Activated CD4-positive, alpha-beta T cell treated with anti-CD3 and anti-CD28 coated beads for 36 hours (primary cell): ENCODE results near the gene NTN5. TPM values are rescaled to one million over a fixed set of nuclear protein-coding genes. Genes with fewer than 3 reads are reported as not detected.

ENCODE experiments used
- ATAC-seq: fragments of 200-7000 bp; cut with Tn5 transposase; one replicate; pipeline ENCODE4 v1.10.0; 2021; ENCODE audit warnings: mild to moderate bottlenecking, moderate library complexity
- CTCF ChIA-PET: fragments of 350-600 bp; sonication (Branson Sonifier 250); formaldehyde crosslinking; loops from one replicate; lab custom pipeline; 2021; ENCODE audit warnings: antibody characterized with exemption; lab: Charles Lee
- POLR2A ChIA-PET: fragments of 350-600 bp; sonication (Branson Sonifier 250); formaldehyde crosslinking; loops from one replicate; lab custom pipeline; 2021; ENCODE audit warnings: antibody characterized with exemption, inconsistent platforms; lab: Charles Lee
- DNase-seq: peaks from one replicate; pipeline ENCODE4 v3.0.0-alpha.2; 2020
- H3K27ac Mint-ChIP-seq: one replicate; pipeline ENCODE4 v1.8.0; 2021; ENCODE audit warnings: mixed read lengths
- H3K27me3 Mint-ChIP-seq: one replicate; pipeline ENCODE4 v1.8.0; 2021; ENCODE audit warnings: mixed read lengths
- H3K36me3 Mint-ChIP-seq: one replicate; pipeline ENCODE4 v1.8.0; 2021; ENCODE audit warnings: low read depth, mixed read lengths
- H3K4me1 Mint-ChIP-seq: one replicate; pipeline ENCODE4 v1.8.0; 2021; ENCODE audit warnings: mixed read lengths
- H3K4me3 Mint-ChIP-seq: one replicate; pipeline ENCODE4 v1.8.0; 2021; ENCODE audit warnings: mild to moderate bottlenecking, moderate library complexity, mixed read lengths
- H3K9me3 Mint-ChIP-seq: one replicate; pipeline ENCODE4 v1.8.0; 2021; ENCODE audit warnings: low read depth, mixed read lengths
- intact Hi-C, 2 experiments: fragments of 100-400 bp; cut with DNase I in 1 of 2; cut with micrococcal nuclease in 1 of 2; formaldehyde crosslinking; loops; one replicate each; pipeline versions ENCODE4 v1.14.2 to v1.15.1; 2022 to 2024; cut with DNase I, micrococcal nuclease
- total RNA-seq, 2 experiments: library from RNA; stranded (reverse); gene quantifications; one replicate each; pipeline ENCODE4 v1.2.3, GENCODE V29; 2021

The NTN5 gene
- total RNA-seq, 2 experiments from 2014 or later: 0.50 to 0.60 TPM

GRCh38 chr19:48714759-48715675 lies 42.2 kb upstream of the NTN5 start:
- ATAC-seq: no peak
- intact Hi-C loops: loop anchor here (1.0 to 5.0 kb wide), 14 partner anchors 10 to 617 kb away; partner anchors contain the start of genes CA11 (in 2 of the 2), C19orf73 (in 1 of the 2), DBP (in 1 of the 2) and GYS1 (in 1 of the 2)
- Mint-ChIP-seq H3K4me3 (peak overlapping the region; percentile 83), H3K27me3 (no peaks in the 10 kb centered on the region), H3K27ac (peak overlapping the region; percentile 84), H3K9me3 (no peaks in the 10 kb centered on the region), H3K36me3 (peaks cover 9% of the 10 kb centered on the region), H3K4me1 (peaks cover 15% of the 10 kb centered on the region)
- DNase-seq: no peak
- ChIA-PET POLR2A (no interaction called here), CTCF (interaction anchor here (1.2 to 3.0 kb wide), 3 partner anchors 10 to 83 kb away, joined by 4 to 12 read pairs (median 5); no protein-coding TSS in a partner anchor)

- Mint-ChIP-seq H3K4me3 (peak overlapping the region; percentile 83), H3K4me1 (peaks cover 14% of the 10 kb centered on the region), H3K27me3 (no peaks in the 10 kb centered on the region), H3K9me3 (no peaks in the 10 kb centered on the region), H3K27ac (peak overlapping the region; percentile 84), H3K36me3 (peaks cover 9% of the 10 kb centered on the region)
- ChIA-PET CTCF (interaction anchor here (1.4 to 3.0 kb wide), 3 partner anchors 11 to 82 kb away, joined by 5 to 14 read pairs (median 12); no protein-coding TSS in a partner anchor), POLR2A (interaction anchor here (0.7 to 0.9 kb wide), 2 partner anchors 17 to 128 kb away, joined by 3 to 4 read pairs; no protein-coding TSS in a partner anchor)
- intact Hi-C loops: loop anchor here (1.0 to 5.0 kb wide), 14 partner anchors 11 to 618 kb away; partner anchors contain the start of genes CA11 (in 2 of the 2), C19orf73 (in 1 of the 2), DBP (in 1 of the 2) and GYS1 (in 1 of the 2)
- ATAC-seq (peak; percentile 93), DNase-seq (peak; percentile 99)
Observed at GRCh38 chr19:48713864-48714755, 41.3 kb upstream of the NTN5 start.

- intact Hi-C loops: loop anchor here in 1 of 2 experiments (5.0 kb wide), 1 partner anchor 619 kb away; no protein-coding TSS in a partner anchor
- peak overlapping the region; percentile 83 for H3K4me3 Mint-ChIP-seq
- ChIA-PET CTCF (interaction anchor here (0.5 to 3.0 kb wide), 9 partner anchors 12 to 923 kb away, joined by 3 to 14 read pairs (median 4); partner anchors contain the start of gene ALDH16A1), POLR2A (interaction anchor here (0.7 to 0.9 kb wide), 2 partner anchors 17 to 127 kb away, joined by 3 to 4 read pairs; no protein-coding TSS in a partner anchor)
- ATAC-seq: no peak
- H3K4me1 Mint-ChIP-seq: peaks cover 14% of the 10 kb centered on the region
- peak overlapping the region; percentile 63 for H3K27ac Mint-ChIP-seq
- H3K36me3 Mint-ChIP-seq: peaks cover 9% of the 10 kb centered on the region
- no peaks in the 10 kb centered on the region for H3K27me3 Mint-ChIP-seq
- no peaks in the 10 kb centered on the region for H3K9me3 Mint-ChIP-seq
- peak; percentile 34 for DNase-seq
Observed at GRCh38 chr19:48713041-48713863, 40.4 kb upstream of the NTN5 start.

- ChIA-PET CTCF (interaction anchor here (0.6 to 0.7 kb wide), 2 partner anchors 15 to 545 kb away, joined by 3 to 4 read pairs; partner anchors contain the start of gene FUT2), POLR2A (no interaction called here)
- Mint-ChIP-seq H3K4me3 (no peak overlapping the region), H3K9me3 (no peaks in the 10 kb centered on the region), H3K36me3 (peaks cover 9% of the 10 kb centered on the region), H3K27ac (no peak overlapping the region), H3K4me1 (peaks cover 14% of the 10 kb centered on the region), H3K27me3 (no peaks in the 10 kb centered on the region)
- intact Hi-C loops: loop anchor here in 1 of 2 experiments (5.0 kb wide), 1 partner anchor 621 kb away; no protein-coding TSS in a partner anchor
- no peak for DNase-seq
- no peak for ATAC-seq
Observed at GRCh38 chr19:48711106-48711662, 38.4 kb upstream of the NTN5 start.

- intact Hi-C loops: no loop called here
- POLR2A ChIA-PET: no interaction called here
- Mint-ChIP-seq H3K27me3 (no peaks in the 10 kb centered on the region), H3K27ac (no peak overlapping the region), H3K4me1 (peaks cover 7% of the 10 kb centered on the region), H3K4me3 (no peak overlapping the region), H3K36me3 (peaks cover 13% of the 10 kb centered on the region), H3K9me3 (no peaks in the 10 kb centered on the region)
- CTCF ChIA-PET: no interaction called here
- DNase-seq: no peak
- no peak for ATAC-seq
Observed at GRCh38 chr19:48708471-48708870, 35.7 kb upstream of the NTN5 start.

- Mint-ChIP-seq H3K27ac (no peak overlapping the region), H3K36me3 (peaks cover 9% of the 10 kb centered on the region), H3K27me3 (no peaks in the 10 kb centered on the region), H3K4me1 (no peaks in the 10 kb centered on the region), H3K4me3 (no peak overlapping the region), H3K9me3 (no peaks in the 10 kb centered on the region)
- ChIA-PET CTCF (interaction anchor here (0.6 kb wide), 1 partner anchor 12 kb away, joined by 3 read pairs; no protein-coding TSS in a partner anchor), POLR2A (no interaction called here)
- no peak for DNase-seq
- intact Hi-C loops: no loop called here
- no peak for ATAC-seq
Observed at GRCh38 chr19:48705431-48705830, 32.6 kb upstream of the NTN5 start.

- peaks cover 3% of the 10 kb centered on the region for H3K27me3 Mint-ChIP-seq
- no peak overlapping the region for H3K27ac Mint-ChIP-seq
- ChIA-PET POLR2A (no interaction called here), CTCF (no interaction called here)
- ATAC-seq: no peak
- no peaks in the 10 kb centered on the region for H3K4me1 Mint-ChIP-seq
- H3K9me3 Mint-ChIP-seq: no peaks in the 10 kb centered on the region
- intact Hi-C loops: no loop called here
- peaks cover 11% of the 10 kb centered on the region for H3K36me3 Mint-ChIP-seq
- no peak for DNase-seq
- H3K4me3 Mint-ChIP-seq: no peak overlapping the region
Observed at GRCh38 chr19:48703316-48703715, 30.5 kb upstream of the NTN5 start.

GRCh38 chr19:48702701-48703100 lies 29.9 kb upstream of the NTN5 start:
- peaks cover 6% of the 10 kb centered on the region for H3K27me3 Mint-ChIP-seq
- H3K27ac Mint-ChIP-seq: no peak overlapping the region
- no peak overlapping the region for H3K4me3 Mint-ChIP-seq
- peaks cover 11% of the 10 kb centered on the region for H3K36me3 Mint-ChIP-seq
- ATAC-seq (no peak), DNase-seq (no peak)
- CTCF ChIA-PET: no interaction called here
- intact Hi-C loops: no loop called here
- no peaks in the 10 kb centered on the region for H3K4me1 Mint-ChIP-seq
- POLR2A ChIA-PET: no interaction called here
- H3K9me3 Mint-ChIP-seq: no peaks in the 10 kb centered on the region

GRCh38 chr19:48698046-48698445 lies 25.2 kb upstream of the NTN5 start:
- intact Hi-C loops: no loop called here
- peak; percentile 33 for ATAC-seq
- Mint-ChIP-seq H3K4me1 (peaks cover 10% of the 10 kb centered on the region), H3K4me3 (no peak overlapping the region), H3K27ac (no peak overlapping the region), H3K36me3 (peaks cover 8% of the 10 kb centered on the region), H3K9me3 (no peaks in the 10 kb centered on the region), H3K27me3 (peaks cover 11% of the 10 kb centered on the region)
- no peak for DNase-seq
- ChIA-PET POLR2A (no interaction called here), CTCF (no interaction called here)
